HG02642 (cell line): Measurements from ENCODE around the gene TUBB8.
"Not testable (repeated sequence)": the region's sequence is repeated elsewhere in the genome, so short reads cannot be mapped to it uniquely, and the experiment has no call there.

ENCODE experiments used
- ATAC-seq: cut with Tn5 transposase; IDR thresholded peaks from one replicate; pipeline ENCODE4 v1.9.1; 2021; ENCODE audit warnings: mild to moderate bottlenecking; ENCODE audit not compliant: unreplicated experiment, poor library complexity

Gene TUBB8

DNA sequence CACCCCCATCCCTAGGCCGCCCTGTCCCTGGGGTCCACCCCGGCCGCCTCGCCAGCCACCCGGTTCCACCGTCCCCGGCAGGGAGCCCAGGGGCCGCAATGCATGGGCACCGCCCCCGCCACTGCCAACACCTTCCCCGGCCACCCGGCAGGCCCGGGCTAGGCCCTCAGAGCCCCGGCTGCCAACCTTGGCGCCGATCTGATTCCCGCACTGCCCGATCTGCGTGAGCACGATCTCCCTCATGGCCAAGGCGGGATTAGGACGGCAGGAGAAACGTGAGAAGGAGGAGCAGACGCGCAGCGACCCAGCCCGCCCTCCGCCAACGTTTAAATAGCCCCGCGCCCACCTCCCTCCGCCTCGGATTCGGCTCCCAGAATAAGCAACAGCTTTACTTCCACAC, at the start of gene TUBB8:
TUBB8 (minus strand) TSS at position 301 of the 400 bp plus-strand sequence; CDS start at position 243, 58 bp downstream.
- ATAC-seq, result no peak

DNA sequence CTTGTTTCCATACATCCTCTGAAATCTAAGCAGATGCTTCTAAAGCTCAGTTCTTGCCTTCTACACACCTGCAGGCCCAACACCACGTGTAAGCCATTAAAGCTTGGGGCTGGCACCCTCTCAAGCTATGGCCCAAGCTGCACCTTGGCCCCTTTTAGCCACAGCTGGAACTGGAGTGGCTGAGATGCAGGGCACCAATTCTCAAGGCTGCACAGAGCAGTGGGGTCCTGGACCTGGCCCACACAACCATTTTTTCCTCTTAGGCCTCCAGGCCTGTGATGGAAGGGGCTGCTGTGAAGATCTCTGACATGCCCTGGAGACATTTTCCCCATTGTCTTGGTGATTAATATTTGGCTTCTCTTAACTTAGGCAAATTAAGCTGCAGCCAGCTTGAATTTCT, 47.4 kb upstream of the TUBB8 start:
- ATAC-seq, result no peak

DNA sequence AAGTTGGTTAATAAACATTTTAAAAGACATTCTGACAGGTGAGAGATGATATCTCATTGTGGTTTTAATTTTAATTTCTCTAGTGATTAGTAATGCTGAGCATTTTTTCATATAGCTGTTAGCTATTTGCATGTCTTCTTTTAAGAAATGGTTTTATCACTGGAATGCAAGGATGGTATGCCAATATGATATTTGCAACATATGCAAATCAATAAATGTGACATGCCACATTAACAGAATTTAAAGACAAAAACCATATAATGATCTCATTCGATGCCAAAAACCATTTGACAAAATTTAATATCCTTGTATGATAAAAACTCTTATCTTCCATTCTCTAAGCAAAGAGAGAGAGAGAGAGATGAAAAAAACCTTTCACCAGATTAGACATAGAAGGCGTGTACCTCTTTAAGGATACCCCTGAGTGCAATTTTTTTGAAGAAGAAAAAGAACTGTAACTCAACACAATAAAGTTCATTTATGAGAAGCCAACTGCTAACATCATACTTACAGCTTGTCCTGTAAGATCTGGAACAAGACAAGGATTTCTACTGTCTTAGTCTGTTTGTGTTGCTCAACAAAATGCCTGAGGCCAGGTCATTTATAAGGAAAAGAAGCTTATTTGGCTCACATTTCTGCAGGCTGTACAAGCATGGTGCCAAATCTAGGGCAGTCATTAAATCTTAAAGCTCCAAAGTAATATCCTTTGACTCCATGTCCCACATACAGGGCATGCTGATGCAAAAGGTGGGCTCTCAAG, 46.4 kb upstream of the TUBB8 start:
- ATAC-seq, result no peak

DNA sequence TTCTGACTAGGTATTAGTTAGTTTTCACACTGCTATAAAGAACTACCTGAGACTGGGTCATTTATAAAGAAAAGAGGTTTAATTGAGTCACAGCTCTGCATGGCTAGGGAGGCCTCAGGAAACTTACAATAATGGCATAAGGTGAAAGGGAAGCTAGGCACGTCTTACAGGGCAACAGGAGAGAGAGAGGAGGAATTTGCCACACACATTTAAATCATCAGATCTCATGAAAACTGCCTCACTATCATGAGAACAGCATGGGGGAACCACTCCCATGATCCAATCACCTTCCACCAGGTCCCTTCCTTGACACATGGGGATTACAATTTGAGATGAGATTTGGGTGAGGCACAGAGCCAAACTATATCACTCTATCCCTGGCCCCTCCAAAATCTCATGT, 45.5 kb upstream of the TUBB8 start:
- no peak for ATAC-seq

DNA sequence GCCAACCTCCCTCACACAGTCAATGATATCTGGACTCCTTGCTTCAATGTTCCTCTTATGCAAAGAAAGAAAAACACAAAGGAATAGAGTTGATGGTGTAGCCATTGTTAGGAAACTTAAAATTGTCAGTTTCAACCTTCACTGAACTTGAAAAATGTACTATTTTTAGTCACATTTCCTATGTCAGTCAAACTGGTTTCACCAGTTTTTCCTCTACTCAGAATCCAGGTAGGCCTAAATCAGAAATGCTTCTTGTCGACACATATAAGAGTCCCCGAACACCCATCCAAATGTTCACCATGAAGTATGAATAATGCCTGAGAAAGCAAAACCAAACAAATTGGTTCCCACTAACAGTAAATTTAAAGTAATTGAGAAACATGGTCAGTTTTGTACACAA, 43.8 kb upstream of the TUBB8 start:
- no peak for ATAC-seq

DNA sequence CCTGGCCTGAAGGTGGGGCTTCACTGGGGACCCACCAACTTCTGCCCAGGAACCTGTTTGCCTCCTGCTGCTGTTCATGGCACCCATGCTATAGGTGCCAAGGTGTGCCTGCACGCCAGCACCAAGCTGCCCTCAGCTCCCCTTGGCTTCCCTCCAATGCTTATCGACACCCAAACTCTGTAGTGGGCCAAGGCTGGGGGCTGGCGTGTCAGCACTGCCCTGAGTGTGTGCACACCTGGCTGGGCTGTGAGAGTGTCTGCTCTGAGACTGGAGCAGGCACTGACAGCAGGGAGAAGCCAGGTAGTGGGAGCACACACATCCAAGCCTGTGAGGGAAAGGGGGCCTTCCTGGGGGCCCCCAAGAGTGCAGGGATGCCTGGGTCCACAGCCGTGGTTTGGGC, 43.1 kb upstream of the TUBB8 start:
- ATAC-seq, result no peak

DNA sequence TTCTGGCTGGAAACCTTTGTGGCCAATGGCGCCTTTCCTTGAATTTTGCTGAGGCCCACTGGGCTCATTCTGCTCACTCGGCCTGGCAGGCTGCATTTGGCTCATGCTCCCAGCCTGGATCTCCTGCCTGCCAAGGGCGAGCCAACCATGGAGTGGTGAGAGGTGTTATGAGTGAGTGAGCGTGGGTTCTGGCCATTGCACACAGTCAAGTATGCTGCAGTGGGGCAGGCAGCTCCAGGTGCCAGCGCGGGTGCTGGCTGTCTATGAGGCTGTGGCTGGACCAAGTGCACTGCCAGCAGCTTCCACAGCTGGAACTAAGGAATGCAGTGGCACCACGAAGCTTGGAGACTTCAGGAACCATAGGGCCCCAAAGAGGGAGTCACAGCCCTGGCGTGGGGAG, 42.2 kb upstream of the TUBB8 start:
- no peak for ATAC-seq

DNA sequence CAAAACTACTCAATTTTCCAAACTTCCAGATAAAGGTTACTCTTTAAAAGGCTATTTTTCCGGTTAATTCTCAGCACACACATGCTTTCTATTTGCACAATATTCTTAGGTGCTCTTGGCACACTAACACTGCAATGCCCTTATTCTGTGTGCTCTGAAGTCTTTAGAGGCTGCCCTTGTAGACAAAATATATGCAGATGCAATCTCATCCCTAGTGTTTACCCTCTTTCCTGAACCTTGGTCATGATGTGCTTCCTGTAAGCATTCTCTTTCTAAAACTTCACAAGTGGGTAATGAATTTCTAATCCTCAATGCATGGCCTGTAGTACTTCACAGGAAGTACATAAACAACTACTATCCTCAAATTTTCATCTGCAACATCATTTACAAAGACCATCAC, 41.1 kb upstream of the TUBB8 start:
- no peak for ATAC-seq

DNA sequence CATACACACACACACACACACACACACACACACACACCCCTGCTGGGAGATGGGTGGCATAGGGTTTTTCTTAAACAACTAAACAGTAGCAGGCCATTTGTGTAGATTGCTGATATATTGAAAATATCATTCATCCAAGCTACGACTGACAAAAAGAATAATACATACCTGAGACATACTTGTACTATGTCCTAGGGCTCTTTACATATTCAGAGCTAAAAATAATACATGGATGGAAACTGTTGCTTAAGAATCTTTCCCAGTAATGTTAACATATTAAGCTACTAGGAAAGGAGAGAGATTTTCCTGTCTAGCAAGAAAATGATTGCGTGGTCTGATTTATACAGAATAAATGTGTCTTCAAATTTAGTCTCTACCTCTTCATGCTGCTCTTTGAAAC, 40.2 kb upstream of the TUBB8 start:
- ATAC-seq, result no peak

DNA sequence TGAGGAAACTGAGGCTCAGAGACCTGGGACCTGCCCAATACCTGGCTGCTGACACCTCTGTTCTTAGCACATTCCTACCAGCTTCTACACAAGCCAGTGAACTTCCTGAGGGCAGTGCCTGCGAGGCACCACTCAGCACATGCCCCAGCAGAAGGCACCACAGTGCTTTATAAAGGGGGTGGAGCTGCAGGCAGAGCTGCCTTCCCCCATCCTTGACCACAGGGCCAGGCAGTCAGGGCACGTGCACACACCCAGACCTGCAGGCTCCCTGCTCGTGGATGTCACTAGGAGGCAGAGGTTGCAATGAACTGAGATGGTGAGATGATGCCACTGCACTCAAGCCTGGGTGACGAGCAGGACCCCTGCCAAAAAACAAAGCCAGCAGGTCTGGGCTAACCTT, 39.2 kb upstream of the TUBB8 start:
- ATAC-seq, result no peak

DNA sequence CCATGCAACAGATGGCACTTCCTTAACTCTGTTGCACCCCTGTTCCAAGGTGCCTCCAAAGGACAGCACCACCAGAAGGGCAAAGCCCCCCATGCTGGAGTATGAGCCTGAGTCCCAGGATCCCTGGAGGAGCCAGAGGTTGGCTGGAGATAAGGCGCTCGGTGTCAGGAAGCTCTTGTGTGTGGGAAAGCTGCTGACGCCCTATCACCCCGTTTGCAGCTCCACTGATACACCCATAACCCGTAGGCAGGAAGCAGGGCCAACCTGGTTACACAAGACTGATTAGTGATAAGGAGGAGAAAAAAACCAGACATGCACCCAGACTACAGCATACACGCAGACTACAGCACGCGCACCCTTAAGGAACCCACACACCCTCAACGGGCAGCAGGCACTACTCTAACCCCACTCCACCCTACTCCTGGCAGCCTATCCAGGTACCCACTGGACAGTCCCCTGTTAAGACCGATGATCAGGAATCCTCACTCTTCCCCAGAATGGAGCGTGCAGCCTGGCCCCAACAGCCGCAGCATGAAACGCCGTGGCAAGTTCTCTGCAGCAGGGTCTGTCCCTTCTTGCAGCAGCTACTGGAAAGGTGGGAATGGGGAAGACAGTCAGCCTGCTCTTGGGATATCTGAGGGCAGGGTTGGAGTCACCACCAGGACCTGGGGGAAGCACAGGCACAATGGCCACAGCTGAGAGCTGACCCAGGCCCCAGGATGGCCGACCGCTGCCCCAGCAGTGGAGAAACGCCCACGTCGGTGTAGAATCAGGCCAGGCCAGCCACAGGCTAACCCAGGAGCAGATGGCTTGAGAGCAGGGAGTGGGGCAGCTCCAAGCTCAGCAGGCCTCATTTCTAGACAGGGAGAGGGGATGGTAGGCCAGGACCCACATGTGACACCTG, 38.3 kb upstream of the TUBB8 start:
- no peak for ATAC-seq

DNA sequence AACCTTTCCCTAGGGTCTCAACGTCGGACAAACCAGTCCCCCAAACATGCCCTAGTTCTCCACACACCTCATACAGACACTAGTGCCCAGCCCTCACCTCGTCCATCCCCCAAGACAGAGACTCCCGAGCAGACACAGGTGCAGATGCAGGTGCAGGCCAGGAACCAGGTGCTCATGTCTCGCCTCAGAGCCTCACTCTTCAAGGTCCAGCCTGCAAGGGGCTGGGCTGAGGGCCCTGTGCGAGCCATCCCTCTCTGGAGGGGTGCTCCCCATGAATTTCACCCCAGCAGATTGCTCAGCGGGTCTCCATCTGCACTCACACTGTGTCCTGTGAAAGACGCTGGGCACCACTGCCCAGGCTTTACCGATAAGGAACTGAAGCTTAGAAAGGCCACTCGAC, 36.9 kb upstream of the TUBB8 start:
- ATAC-seq, result no peak

DNA sequence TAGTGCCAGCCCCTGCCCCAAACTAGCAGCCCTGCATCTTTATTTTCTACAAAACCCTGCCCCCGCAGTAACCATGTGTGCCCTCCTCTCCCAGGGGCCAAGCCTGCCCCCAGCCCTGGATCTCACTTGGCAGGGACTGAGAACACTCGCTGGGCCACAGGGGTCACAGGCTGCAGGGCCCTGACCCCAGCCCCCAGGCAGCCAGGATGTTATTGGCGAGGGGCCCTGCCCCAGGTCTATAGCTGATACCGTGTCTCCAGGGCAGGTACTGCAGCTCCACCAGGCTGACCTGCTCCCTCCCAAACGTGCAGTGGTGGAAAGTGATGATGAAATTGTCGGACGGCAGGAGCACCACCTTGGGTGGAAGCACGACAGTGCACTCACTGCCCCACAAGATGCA, 35.9 kb upstream of the TUBB8 start:
- no peak for ATAC-seq

DNA sequence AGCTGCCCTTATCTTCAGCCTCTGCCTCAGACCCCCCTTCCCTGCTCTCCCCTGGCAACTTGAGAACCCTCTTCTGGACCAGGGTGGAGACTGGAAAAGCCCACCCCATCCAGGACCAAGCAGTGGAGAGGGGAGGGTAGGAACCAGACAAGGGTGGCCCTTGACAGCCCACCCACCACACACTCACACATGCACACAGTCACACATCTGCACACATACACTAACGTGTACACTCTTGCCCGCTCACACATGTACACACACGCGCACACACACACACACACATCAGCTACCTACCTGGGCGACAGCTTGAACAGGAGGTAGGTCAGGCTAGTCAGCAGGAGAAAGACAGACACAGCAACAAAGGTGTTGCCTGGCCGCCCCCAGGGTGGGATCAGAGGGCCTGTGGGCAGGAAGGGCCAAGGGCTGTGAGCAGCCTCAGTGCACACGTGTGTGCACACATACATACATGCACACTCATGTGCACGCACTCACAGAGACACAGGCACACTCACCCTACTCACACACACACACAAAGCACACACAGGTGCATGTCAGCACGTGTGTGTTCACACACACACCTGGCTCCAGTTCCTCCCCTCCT, 34.9 kb upstream of the TUBB8 start:
- no peak for ATAC-seq

DNA sequence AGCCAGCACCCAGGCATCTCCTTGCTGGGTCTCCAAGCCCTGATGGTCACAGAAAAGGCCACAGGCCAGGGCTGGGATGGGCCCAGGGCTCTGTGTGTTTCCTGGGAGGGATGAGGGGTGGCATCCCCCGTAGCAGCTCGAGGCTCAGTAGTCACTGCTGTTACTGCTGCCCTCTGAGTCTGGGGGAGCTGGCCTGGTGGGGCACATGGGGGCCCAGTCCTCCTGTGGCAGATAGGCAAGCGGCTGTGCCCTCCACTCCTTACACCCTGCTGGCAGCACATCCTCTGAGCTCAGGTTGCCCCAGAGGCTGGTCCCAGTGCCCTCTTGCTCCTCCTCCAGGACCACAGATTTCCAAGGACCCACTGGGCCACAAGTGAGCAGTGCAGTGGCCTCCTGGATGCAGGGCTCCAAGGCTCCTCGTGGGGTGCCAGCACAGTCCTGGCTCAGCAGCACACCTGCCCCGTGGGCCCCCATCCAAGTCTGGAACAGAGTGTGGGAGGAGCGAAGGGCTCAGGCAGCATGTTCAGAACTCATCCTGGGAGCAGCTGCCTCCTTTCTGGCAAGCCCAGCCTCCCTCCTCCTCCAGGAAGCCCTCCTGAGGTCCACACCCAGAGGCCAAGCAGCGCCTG, 31.5 kb upstream of the TUBB8 start:
- ATAC-seq, result no peak

DNA sequence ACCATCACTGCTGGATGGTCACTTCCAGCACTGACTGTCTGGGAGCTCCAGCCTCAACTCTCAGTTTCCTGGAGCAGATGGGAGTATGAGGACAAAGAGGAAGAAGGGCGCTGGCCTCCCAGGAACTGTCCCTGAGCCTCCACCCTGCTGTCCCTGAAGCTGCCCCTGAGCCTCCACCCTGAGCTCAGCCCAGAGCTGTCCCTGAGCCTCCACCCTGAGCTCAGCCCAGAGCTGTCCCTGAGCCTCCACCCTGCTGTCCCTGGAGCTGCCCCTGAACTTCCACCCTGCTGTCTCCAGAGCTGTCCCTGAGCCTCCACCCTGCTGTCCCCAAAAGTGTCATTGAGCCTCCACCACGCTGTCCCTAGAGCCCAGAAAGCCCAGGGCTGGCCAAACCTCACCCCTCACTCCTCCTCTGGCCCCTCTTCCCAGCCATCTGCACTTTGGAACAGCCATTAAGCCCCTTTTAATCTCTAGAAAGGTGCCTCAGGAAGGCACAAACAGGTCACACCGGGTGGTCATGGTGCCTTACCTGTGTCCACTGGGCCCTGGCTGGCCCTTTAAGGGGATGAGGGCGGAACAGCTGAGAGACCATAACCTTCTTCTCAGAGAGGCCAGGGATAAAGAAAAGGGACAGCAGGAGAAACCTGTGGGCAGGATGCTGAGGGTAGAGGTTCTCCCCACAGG, 30.6 kb upstream of the TUBB8 start:
- ATAC-seq, result no peak

DNA sequence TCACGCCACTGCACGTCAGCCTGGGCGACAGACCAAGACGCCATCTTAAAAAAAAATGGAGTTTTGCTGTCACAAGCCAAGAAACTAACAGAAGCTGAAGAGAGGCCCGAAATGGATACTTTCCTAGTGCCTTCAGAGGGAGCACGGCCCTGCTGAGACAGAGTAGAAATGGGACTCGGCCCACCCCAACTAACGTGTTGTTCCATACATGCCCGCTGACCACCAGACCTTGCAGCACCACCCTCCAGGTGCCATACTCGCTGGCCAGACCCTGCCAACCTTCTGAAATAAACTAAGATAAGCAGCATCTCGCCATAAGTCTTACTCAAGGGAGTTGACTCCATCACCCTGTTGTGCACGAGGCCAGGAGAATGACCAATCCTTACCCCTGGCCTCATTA, 29.5 kb upstream of the TUBB8 start:
- ATAC-seq, result no peak

DNA sequence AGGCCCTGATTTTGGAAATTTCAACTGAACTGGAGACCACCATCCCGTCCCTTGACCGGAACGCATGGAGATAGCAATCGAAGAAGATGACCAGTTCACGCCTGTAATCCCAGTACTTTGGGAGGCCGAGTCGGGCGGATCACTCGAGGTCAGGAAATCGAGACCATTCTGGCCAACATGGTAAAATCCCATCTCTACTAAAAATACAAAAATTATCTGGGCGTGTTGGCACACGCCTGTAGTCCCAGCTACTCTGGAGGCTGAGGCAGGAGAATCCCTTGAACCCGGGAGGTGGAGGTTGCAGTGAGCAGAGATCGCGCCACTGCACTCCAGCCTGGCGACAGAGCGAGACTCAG, 25.1 kb upstream of the TUBB8 start:
- not testable (repeated sequence) for ATAC-seq

DNA sequence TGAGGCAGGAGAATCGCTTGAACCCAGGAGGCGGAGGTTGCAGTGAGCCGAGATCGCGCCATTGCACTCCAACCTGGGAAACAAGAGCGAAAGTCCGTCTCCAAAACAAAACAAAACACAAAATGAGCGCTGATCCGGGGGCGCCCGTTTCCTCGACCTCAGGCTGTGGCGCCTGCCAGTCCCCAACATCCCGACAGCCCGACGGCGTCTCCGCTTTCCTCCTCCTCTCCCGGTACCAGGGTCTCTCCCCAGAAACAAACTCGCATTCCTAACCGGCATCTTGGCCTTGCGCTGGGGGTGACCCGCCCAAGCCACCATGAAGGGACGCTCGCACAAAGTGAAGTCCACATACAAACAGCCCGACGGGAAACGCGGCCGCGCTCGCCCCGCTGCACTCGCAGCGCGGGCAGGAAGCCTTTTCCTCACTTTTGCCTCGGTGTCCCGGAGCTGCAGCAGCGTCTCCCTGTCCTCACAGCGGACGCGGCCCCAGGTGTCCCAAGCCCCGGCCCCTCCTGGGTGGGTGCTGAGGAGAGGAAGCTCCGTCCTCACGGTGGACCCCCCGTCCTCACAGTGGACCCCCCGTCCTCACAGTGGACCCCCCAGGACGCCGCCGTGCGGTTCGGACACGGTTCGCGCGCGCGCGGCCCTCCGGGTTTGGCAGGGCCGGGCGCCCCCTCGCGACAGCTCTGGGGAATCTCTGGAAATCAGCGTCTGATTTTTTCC, 24.6 kb upstream of the TUBB8 start:
- ATAC-seq, result not testable (repeated sequence)

DNA sequence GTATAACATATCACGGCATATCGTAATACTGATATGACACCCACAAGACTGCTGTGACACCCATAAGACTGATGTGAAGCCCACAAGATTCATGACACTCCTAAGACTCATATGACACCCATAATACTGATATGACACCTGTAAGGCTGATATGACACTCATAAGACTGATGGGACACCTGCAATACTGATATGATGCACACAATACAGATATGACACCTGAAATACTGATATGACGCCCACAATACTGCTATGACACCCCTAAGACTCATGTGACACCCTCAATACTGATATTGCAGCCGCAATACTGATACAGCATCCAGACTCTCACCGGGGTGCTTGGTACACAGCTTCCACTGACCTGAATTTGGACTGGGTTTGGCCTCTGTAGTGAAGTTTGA, 19.1 kb upstream of the TUBB8 start:
- ATAC-seq, result not testable (repeated sequence)
